Measurements from ENCODE around the gene CPHXL2. TPM values are rescaled to one million over a fixed set of nuclear protein-coding genes. Genes with fewer than 3 reads are reported as not detected.

The CPHXL2 gene
- total and polyA plus RNA-seq, 2 donors (not counting 1 experiment from before 2014, with no cell fraction given): not detected

GRCh38 chr16:75647112-75647491 is 29.7 kb downstream of the CPHXL2 start:
- H3K79me2 ChIP-seq (ENCODE audit: control insufficient read depth, insufficient read depth, low read length): peaks cover 88% of the 10 kb centered on the region
- POLR2A ChIA-PET: interaction anchor here (0.8 to 2.8 kb wide), 8 partner anchors 14 to 267 kb away, joined by 3 to 15 read pairs (median 5); partner anchors contain the start of genes ADAT1, CFDP1, GABARAPL2 and TMEM231
- intact Hi-C loops (cut with micrococcal nuclease): loop anchor here (1.0 to 5.0 kb wide), 9 partner anchors 24 to 980 kb away; partner anchors contain the start of genes ADAT1, CFDP1, GABARAPL2 and RFWD3
- no peak for DNase-seq
- CTCF ChIA-PET: interaction anchor here (0.8 to 5.5 kb wide), 12 partner anchors 13 to 448 kb away, joined by 3 to 60 read pairs (median 6); partner anchors contain the start of genes ADAT1, CFDP1 and TMEM170A
- Mint-ChIP-seq H3K27ac (peak overlapping the region; percentile 99), H3K27me3 (no peaks in the 10 kb centered on the region), H3K4me3 (peak overlapping the region; percentile 97), H3K4me1 (peaks cover 52% of the 10 kb centered on the region), H3K9me3 (ENCODE audit: insufficient read depth) (no peaks in the 10 kb centered on the region)
- H3K36me3 ChIP-seq (replicated peaks in 1 of 2; ENCODE audit: control extremely low read depth in 1 of 2, control insufficient read depth in 1 of 2, extremely low read depth in 1 of 2, insufficient read depth in 2 of 2, low read length in 1 of 2): peaks cover 17 to 34% of the 10 kb centered on the region in 2 experiments
- peaks cover 50 to 52% of the 10 kb centered on the region in 2 donors for H3K4me1 ChIP-seq (ENCODE audit: control insufficient read depth in 2 of 2, insufficient read depth in 2 of 2, low read length in 2 of 2)
- peak overlapping the region; percentile 88 for H2AFZ ChIP-seq (ENCODE audit: insufficient read depth, low read depth, low read length, poor library complexity, severe bottlenecking)
- H3K9me3 ChIP-seq (ENCODE audit: control extremely low read depth in 1 of 3, control insufficient read depth in 2 of 3, insufficient read depth in 1 of 3, low read length in 2 of 3): no peaks in the 10 kb centered on the region
- H3K9ac ChIP-seq (ENCODE audit: low read length): peak overlapping the region; percentile 93
- peak overlapping the region; percentile 73 to 96 (median 85) for H3K4me3 ChIP-seq (ENCODE audit: control extremely low read depth in 1 of 5, extremely low read depth in 1 of 5, insufficient read depth in 1 of 5, low read depth in 2 of 5, low read length in 4 of 5)
- H4K20me1 ChIP-seq (ENCODE audit: control insufficient read depth, insufficient read depth, low read length, poor library complexity, severe bottlenecking): peaks cover 42% of the 10 kb centered on the region
- WGBS (ENCODE audit: insufficient coverage): 1% methylated on average over 14 of the region's 18 CpGs
- peak; percentile 3 for ATAC-seq (ENCODE audit: low read depth)
- TF ChIP-seq CTCF (IDR thresholded peaks at IDR 0.05): no peak
- TF ChIP-seq EZH2 (IDR thresholded peaks at IDR 0.05; ENCODE audit: borderline replicate concordance, insufficient read depth, low read depth, low read length, poor library complexity, severe bottlenecking): no peak
- H3K27ac ChIP-seq (ENCODE audit: low read length in 2 of 2): peak overlapping the region; percentile 85 to 87
- H3K4me2 ChIP-seq (replicated peaks; ENCODE audit: low read depth, low read length, poor library complexity, severe bottlenecking): peak overlapping the region; percentile 85
- no peaks in the 10 kb centered on the region for H3K27me3 ChIP-seq (replicated peaks in 1 of 4; ENCODE audit: control extremely low read depth in 1 of 4, control insufficient read depth in 3 of 4, insufficient read depth in 4 of 4, low read length in 3 of 4)

All from B cell (primary cell).